Mesendoderm (in vitro differentiated cells): Measurements from ENCODE around the gene CADM1.

Source experiments
- DNase-seq: peaks from one replicate; pipeline ENCODE4 v3.0.0; 2013
- H2AK5ac ChIP-seq: 2 replicates; pipeline ENCODE4 v1.6.1; 2013; ENCODE audit warnings: low read length, inconsistent platforms
- H2BK120ac ChIP-seq: 2 replicates; pipeline ENCODE4 v1.6.1; 2013; ENCODE audit warnings: low read depth, mild to moderate bottlenecking, low read length, moderate library complexity, mixed read lengths
- H2BK15ac ChIP-seq: replicated peaks from 2 replicates; pipeline ENCODE4 v1.6.1; 2013; ENCODE audit warnings: low read depth, mild to moderate bottlenecking, moderate library complexity
- H2BK5ac ChIP-seq: 2 replicates; pipeline ENCODE4 v1.6.1; 2013; ENCODE audit warnings: low read length, inconsistent platforms
- H3K18ac ChIP-seq: 2 replicates; pipeline ENCODE4 v1.6.1; 2013; ENCODE audit warnings: mild to moderate bottlenecking, low read length, mixed read lengths
- H3K23ac ChIP-seq: one replicate; pipeline ENCODE4 v1.6.1; 2013; ENCODE audit warnings: low read length
- H3K27ac ChIP-seq: 2 replicates; pipeline ENCODE4 v1.5.1; 2013; ENCODE audit warnings: low read depth, mild to moderate bottlenecking, inconsistent platforms, low read length, moderate library complexity
- H3K27me3 ChIP-seq: 2 replicates; pipeline ENCODE4 v1.6.1; 2013; ENCODE audit warnings: low read length, control low read depth, mild to moderate bottlenecking, inconsistent platforms; ENCODE audit not compliant: insufficient read depth, poor library complexity
- H3K36me3 ChIP-seq: 2 replicates; pipeline ENCODE4 v1.6.1; 2013; ENCODE audit warnings: low read length, inconsistent platforms; ENCODE audit not compliant: control insufficient read depth, insufficient read depth
- H3K4ac ChIP-seq: one replicate; pipeline ENCODE4 v1.6.1; 2013; ENCODE audit warnings: low read depth, mild to moderate bottlenecking, low read length, moderate library complexity
- H3K4me1 ChIP-seq: 2 replicates; pipeline ENCODE4 v1.6.1; 2013; ENCODE audit warnings: low read depth, low read length, inconsistent platforms; ENCODE audit not compliant: control insufficient read depth
- H3K4me2 ChIP-seq: 2 replicates; pipeline ENCODE4 v1.6.1; 2013; ENCODE audit warnings: low read length
- H3K4me3 ChIP-seq: 2 replicates; pipeline ENCODE4 v1.5.1; 2013; ENCODE audit warnings: mild to moderate bottlenecking, low read length
- H3K56ac ChIP-seq: one replicate; pipeline ENCODE4 v1.6.1; 2013; ENCODE audit warnings: low read length
- H3K79me1 ChIP-seq: 2 replicates; pipeline ENCODE4 v1.6.1; 2013; ENCODE audit warnings: low read length, inconsistent platforms
- H3K79me2 ChIP-seq: 2 replicates; pipeline ENCODE4 v1.6.1; 2013; ENCODE audit warnings: mild to moderate bottlenecking, low read length; ENCODE audit not compliant: control insufficient read depth, insufficient read depth
- H3K9ac ChIP-seq: 2 replicates; pipeline ENCODE4 v1.6.1; 2013; ENCODE audit warnings: low read length, inconsistent platforms
- H4K5ac ChIP-seq: one replicate; pipeline ENCODE4 v1.6.1; 2013; ENCODE audit warnings: low read length
- H4K8ac ChIP-seq: one replicate; pipeline ENCODE4 v1.6.1; 2013; ENCODE audit warnings: low read depth, mild to moderate bottlenecking, control low read depth, low read length, moderate library complexity
- WGBS: extraction: QIAGEN DNeasy Blood & Tissue Kit; methylation state at CpG from one replicate; pipeline ENCODE4 v1.1.7; 2013; ENCODE audit warnings: low lambda C conversion rate, missing lambda C conversion rate; ENCODE audit not compliant: insufficient coverage; ENCODE audit errors: extremely low coverage; 5-methylcytosine and 5-hydroxymethylcytosine counted together

CADM1 gene

DNA sequence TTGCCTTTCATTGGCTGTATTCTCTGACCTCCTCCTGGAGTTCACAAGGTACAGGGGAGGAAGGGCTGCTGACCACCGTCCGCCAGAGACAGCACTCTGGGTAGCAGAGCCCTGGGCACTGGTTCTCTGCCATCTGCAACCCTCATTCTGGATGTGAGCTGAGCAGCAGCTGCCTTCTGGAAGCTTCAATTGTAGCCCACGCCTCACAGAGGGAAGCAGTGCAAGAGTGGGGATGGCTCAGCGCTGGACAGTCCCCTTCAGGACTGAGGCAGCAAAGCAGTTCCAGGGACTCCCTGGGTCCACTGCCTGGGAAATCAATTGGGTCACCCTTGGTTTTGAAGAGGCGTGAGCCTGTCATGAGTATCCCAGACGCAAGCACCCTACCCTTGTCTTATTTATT lies 346.2 kb downstream of the CADM1 start:
- Histone ChIP-seq H3K18ac (no peak overlapping the region), H3K9ac (no peak overlapping the region), H2BK120ac (no peak overlapping the region), H3K27me3 (no peaks in the 10 kb centered on the region), H3K23ac (no peak overlapping the region), H3K79me1 (no peaks in the 10 kb centered on the region), H4K5ac (no peak overlapping the region), H3K4me2 (no peak overlapping the region), H3K4me3 (no peak overlapping the region), H2AK5ac (no peak overlapping the region), H3K4ac (no peak overlapping the region), H2BK15ac (no peak overlapping the region), H4K8ac (no peak overlapping the region), H3K56ac (no peak overlapping the region), H3K36me3 (no peaks in the 10 kb centered on the region), H2BK5ac (no peak overlapping the region), H3K4me1 (no peaks in the 10 kb centered on the region), H3K79me2 (no peaks in the 10 kb centered on the region), H3K27ac (no peak overlapping the region)
- no peak for DNase-seq
- WGBS, result no CpG with 5 or more reads among the region's 6 CpGs

DNA sequence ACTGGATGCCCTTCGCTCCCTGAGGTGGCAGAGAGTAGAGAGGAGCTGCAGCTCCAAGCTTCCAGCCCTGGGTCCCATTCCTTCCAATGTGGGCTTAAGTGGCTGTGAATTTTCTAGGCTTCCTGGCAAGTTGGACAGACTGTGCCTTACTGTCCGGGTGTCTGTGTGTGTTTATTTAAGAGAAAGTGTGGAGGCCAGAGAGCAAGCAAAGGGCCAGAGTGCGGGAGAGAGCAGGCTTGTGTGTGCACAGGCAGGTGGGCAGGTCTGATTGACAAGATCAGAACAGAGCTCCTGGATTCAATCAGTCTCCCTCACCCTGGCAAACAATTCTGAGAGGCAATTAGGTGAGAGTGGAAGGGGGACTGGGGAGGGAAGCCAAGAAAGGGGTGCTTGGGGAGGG lies 347.0 kb downstream of the CADM1 start:
- H3K56ac ChIP-seq, result no peak overlapping the region
- no peak overlapping the region for H3K18ac ChIP-seq
- no peak overlapping the region for H3K4me3 ChIP-seq
- no peaks in the 10 kb centered on the region for H3K36me3 ChIP-seq
- no peak overlapping the region for H2AK5ac ChIP-seq
- no peak for DNase-seq
- H4K8ac ChIP-seq, result no peak overlapping the region
- no peak overlapping the region for H3K4me2 ChIP-seq
- no peak overlapping the region for H3K23ac ChIP-seq
- H3K27me3 ChIP-seq, result no peaks in the 10 kb centered on the region
- no peaks in the 10 kb centered on the region for H3K79me1 ChIP-seq
- no peak overlapping the region for H2BK120ac ChIP-seq
- no peak overlapping the region for H2BK5ac ChIP-seq
- no peak overlapping the region for H4K5ac ChIP-seq
- H3K4me1 ChIP-seq, result no peaks in the 10 kb centered on the region
- H3K79me2 ChIP-seq, result no peaks in the 10 kb centered on the region
- no peak overlapping the region for H2BK15ac ChIP-seq
- H3K9ac ChIP-seq, result no peak overlapping the region
- H3K4ac ChIP-seq, result no peak overlapping the region
- no peak overlapping the region for H3K27ac ChIP-seq
- no CpG with 5 or more reads among the region's 3 CpGs for WGBS

DNA sequence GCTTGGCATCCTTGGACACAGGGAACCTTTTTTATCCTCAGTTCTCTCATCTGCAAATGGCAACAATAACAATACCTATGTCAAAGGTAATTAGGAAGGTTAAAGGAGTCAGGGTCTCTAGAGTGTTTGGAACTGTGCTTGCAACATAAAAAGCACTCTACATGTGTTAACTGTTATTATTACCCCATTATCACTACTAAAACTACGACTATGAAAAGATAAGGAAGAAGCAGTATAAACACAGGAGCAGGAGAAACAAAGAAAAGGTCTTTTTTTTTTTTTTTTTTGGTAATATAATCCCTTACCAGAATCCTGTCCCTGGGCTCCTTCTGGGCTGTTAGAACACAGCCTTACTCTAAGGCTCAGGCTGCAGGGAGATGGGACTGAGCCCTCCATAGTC lies 348.2 kb downstream of the CADM1 start:
- no peak overlapping the region for H3K4me2 ChIP-seq
- no CpG with 5 or more reads among the region's 1 CpG for WGBS
- no peak overlapping the region for H3K4ac ChIP-seq
- no peak overlapping the region for H3K56ac ChIP-seq
- H3K4me1 ChIP-seq, result no peaks in the 10 kb centered on the region
- no peak overlapping the region for H3K9ac ChIP-seq
- no peak overlapping the region for H3K27ac ChIP-seq
- no peaks in the 10 kb centered on the region for H3K36me3 ChIP-seq
- no peak overlapping the region for H2BK120ac ChIP-seq
- H4K5ac ChIP-seq, result no peak overlapping the region
- no peaks in the 10 kb centered on the region for H3K79me1 ChIP-seq
- no peak overlapping the region for H2BK5ac ChIP-seq
- H4K8ac ChIP-seq, result no peak overlapping the region
- H2AK5ac ChIP-seq, result no peak overlapping the region
- no peaks in the 10 kb centered on the region for H3K27me3 ChIP-seq
- no peak overlapping the region for H2BK15ac ChIP-seq
- no peak overlapping the region for H3K4me3 ChIP-seq
- no peak overlapping the region for H3K18ac ChIP-seq
- H3K23ac ChIP-seq, result no peak overlapping the region
- no peak for DNase-seq
- no peaks in the 10 kb centered on the region for H3K79me2 ChIP-seq

DNA sequence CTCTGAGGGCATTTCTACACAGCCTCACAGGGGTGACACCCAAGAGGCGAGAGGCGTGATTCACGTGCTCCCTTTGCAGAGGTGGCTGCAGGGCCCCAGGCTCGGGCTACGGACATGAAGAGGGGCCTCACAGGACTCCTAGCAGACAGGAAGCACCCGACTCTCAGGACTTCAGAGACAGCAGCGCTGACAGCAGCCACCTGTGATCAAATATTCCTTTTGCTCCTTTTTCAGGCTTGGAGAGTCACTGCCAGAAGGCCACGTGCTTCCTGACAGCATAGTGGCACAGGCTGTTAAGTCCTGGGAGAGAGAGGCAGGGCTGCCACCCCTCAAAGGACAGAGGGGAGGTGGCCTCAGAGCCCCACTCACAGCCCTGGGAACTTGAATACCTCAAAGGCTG lies 348.9 kb downstream of the CADM1 start:
- Histone ChIP-seq H4K5ac (no peak overlapping the region), H2BK5ac (no peak overlapping the region), H4K8ac (no peak overlapping the region), H3K4me3 (no peak overlapping the region), H3K4me2 (no peak overlapping the region), H3K4me1 (no peaks in the 10 kb centered on the region), H2BK120ac (no peak overlapping the region), H3K4ac (no peak overlapping the region), H3K27me3 (no peaks in the 10 kb centered on the region), H3K18ac (no peak overlapping the region), H3K27ac (no peak overlapping the region), H3K79me1 (no peaks in the 10 kb centered on the region), H3K79me2 (no peaks in the 10 kb centered on the region), H2AK5ac (no peak overlapping the region), H3K23ac (no peak overlapping the region), H3K36me3 (no peaks in the 10 kb centered on the region), H3K56ac (no peak overlapping the region), H3K9ac (no peak overlapping the region), H2BK15ac (no peak overlapping the region)
- DNase-seq, result no peak
- no CpG with 5 or more reads among the region's 8 CpGs for WGBS

DNA sequence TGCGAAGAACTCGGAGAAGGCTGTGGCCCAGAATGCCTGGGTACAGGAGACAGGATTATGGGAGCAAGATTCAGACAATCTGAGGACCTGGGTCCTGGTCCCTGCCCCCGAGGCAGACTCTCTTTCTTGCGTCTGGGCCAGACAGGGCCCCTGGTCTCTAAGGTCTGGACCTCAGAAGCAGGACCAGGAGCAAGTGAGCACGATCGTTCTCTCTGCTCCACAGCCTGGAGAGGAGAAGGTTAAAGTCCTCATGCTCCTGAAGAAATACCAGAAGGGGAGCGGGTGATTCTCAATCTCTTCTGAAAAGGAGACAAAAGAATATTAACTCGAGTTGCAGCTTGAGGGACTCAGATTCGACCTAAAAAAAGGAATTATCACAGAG lies 349.9 kb downstream of the CADM1 start:
- no peak overlapping the region for H3K4ac ChIP-seq
- H2BK5ac ChIP-seq, result no peak overlapping the region
- no peak overlapping the region for H2BK120ac ChIP-seq
- no peak overlapping the region for H2BK15ac ChIP-seq
- H3K4me2 ChIP-seq, result no peak overlapping the region
- WGBS, result no CpG with 5 or more reads among the region's 9 CpGs
- no peak overlapping the region for H4K8ac ChIP-seq
- no peak overlapping the region for H3K4me3 ChIP-seq
- no peak for DNase-seq
- H3K79me2 ChIP-seq, result no peaks in the 10 kb centered on the region
- H3K18ac ChIP-seq, result no peak overlapping the region
- no peak overlapping the region for H3K9ac ChIP-seq
- no peaks in the 10 kb centered on the region for H3K36me3 ChIP-seq
- H3K23ac ChIP-seq, result no peak overlapping the region
- H3K27ac ChIP-seq, result no peak overlapping the region
- H3K56ac ChIP-seq, result no peak overlapping the region
- no peaks in the 10 kb centered on the region for H3K4me1 ChIP-seq
- no peaks in the 10 kb centered on the region for H3K79me1 ChIP-seq
- H4K5ac ChIP-seq, result no peak overlapping the region
- H2AK5ac ChIP-seq, result no peak overlapping the region
- H3K27me3 ChIP-seq, result no peaks in the 10 kb centered on the region

DNA sequence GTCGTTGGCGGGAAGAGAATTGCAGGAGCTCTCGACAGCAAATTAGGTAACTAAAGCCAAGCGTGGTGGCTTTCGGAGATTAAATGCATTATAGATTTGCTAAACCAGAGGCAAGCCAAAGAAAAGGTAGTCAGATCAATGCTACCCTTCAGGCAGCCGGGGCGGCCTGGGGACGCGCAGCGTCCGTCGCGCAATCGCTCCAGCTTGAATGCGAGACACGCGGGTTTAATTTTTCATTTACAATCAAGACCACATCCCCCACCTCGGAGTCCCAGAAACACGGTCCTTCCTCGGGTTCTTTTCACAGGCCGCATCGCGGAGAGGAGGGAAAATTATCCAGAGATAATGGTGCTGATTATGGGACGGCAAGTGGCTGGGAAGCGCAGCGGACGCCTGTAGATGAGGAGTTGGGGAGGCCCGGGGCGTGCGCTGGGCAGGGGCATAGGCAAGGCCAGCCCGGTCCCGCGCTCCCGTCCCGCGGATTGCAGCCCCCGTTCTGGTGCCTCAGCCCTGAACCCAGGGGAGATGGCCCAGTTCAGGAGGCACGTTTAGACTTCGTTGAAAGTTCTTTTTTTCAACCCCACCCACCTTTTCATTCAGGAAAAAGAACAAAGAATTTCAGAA lies 350.4 kb downstream of the CADM1 start:
- Histone ChIP-seq H3K4me2 (no peak overlapping the region), H3K18ac (no peak overlapping the region), H3K4me3 (no peak overlapping the region), H3K36me3 (no peaks in the 10 kb centered on the region), H2BK5ac (no peak overlapping the region), H3K79me2 (no peaks in the 10 kb centered on the region), H4K5ac (no peak overlapping the region), H3K56ac (no peak overlapping the region), H3K4me1 (no peaks in the 10 kb centered on the region), H2AK5ac (no peak overlapping the region), H4K8ac (no peak overlapping the region), H3K4ac (no peak overlapping the region), H3K79me1 (no peaks in the 10 kb centered on the region), H3K27ac (no peak overlapping the region), H3K27me3 (no peaks in the 10 kb centered on the region), H3K9ac (no peak overlapping the region), H2BK15ac (no peak overlapping the region), H3K23ac (no peak overlapping the region), H2BK120ac (no peak overlapping the region)
- no peak for DNase-seq
- WGBS, result no CpG with 5 or more reads among the region's 39 CpGs
